HUES64 (cell line): ENCODE results near the gene KRTAP10-2.
A peak's percentile ranks its signal among the peaks of the same experiment; 100 is the strongest.
"Not testable (repeated sequence)": the region's sequence is repeated elsewhere in the genome, so short reads cannot be mapped to it uniquely, and the experiment has no call there.

Experiments
- H3K27ac ChIP-seq: 2 replicates; pipeline ENCODE4 v1.7.0; 2013; ENCODE audit warnings: low read depth, low read length, inconsistent platforms
- H3K27me3 ChIP-seq: 2 replicates; pipeline ENCODE4 v1.6.1; 2013; ENCODE audit warnings: mild to moderate bottlenecking, low read length; ENCODE audit not compliant: insufficient read depth
- H3K36me3 ChIP-seq: 2 replicates; pipeline ENCODE4 v1.6.1; 2013; ENCODE audit warnings: mild to moderate bottlenecking, low read length; ENCODE audit not compliant: insufficient read depth
- H3K4me1 ChIP-seq: 2 replicates; pipeline ENCODE4 v1.6.1; 2013; ENCODE audit warnings: mild to moderate bottlenecking, low read length, moderate library complexity; ENCODE audit not compliant: insufficient read depth
- H3K4me3 ChIP-seq: 2 replicates; pipeline ENCODE4 v1.5.1; 2013; ENCODE audit warnings: mild to moderate bottlenecking, low read length, moderate library complexity
- H3K9ac ChIP-seq: 2 replicates; pipeline ENCODE4 v1.6.1; 2013; ENCODE audit warnings: mild to moderate bottlenecking, low read depth, low read length
- H3K9me3 ChIP-seq: 2 replicates; pipeline ENCODE4 v1.6.1; 2013; ENCODE audit warnings: low read depth, low read length; ENCODE audit not compliant: insufficient read depth
- WGBS: fragments of 150-250, 120-280 bp; methylation state at CpG from one replicate; pipeline ENCODE4 v1.1.7; 2013; ENCODE audit warnings: missing lambda C conversion rate; 5-methylcytosine and 5-hydroxymethylcytosine counted together

The KRTAP10-2 gene

GRCh38 chr21:44592446-44593311 is 41.4 kb upstream of the KRTAP10-2 start, which contains the start of gene KRTAP10-6:
Gene KRTAP10-6, minus strand, starts transcription at chr21:44592505. Its CDS starts 21 bp downstream, at chr21:44592484.
- H3K27me3 ChIP-seq: no peaks in the 10 kb centered on the region
- peaks cover 9% of the 10 kb centered on the region for H3K4me1 ChIP-seq
- H3K36me3 ChIP-seq: no peaks in the 10 kb centered on the region
- no peaks in the 10 kb centered on the region for H3K9me3 ChIP-seq
- H3K4me3 ChIP-seq: no peak within 1 kb of the TSS
- 87% methylated on average over 33 of the region's 33 CpGs for WGBS
- H3K27ac ChIP-seq: 0 out of 2 replicates have a peak within 1 kb of the TSS, but pooled peaks have one; percentile 41
- H3K9ac ChIP-seq: no peak within 1 kb of the TSS

- not testable (repeated sequence) for H3K9ac ChIP-seq, H3K27ac ChIP-seq, H3K4me1 ChIP-seq, H3K4me3 ChIP-seq, H3K36me3 ChIP-seq, H3K27me3 ChIP-seq, H3K9me3 ChIP-seq
- 93% methylated on average over 3 of the region's 4 CpGs for WGBS
Measured at GRCh38 chr21:44591801-44592130, 40.5 kb upstream of the KRTAP10-2 start.

- H3K4me3 ChIP-seq, H3K9ac ChIP-seq, H3K9me3 ChIP-seq, H3K27ac ChIP-seq, H3K27me3 ChIP-seq, H3K36me3 ChIP-seq, H3K4me1 ChIP-seq: not testable (repeated sequence)
- 91% methylated on average over 17 of the region's 19 CpGs for WGBS
Measured at GRCh38 chr21:44590897-44591800, 39.8 kb upstream of the KRTAP10-2 start.

GRCh38 chr21:44590311-44590721 is 39.0 kb upstream of the KRTAP10-2 start:
- H3K27me3 ChIP-seq: no peaks in the 10 kb centered on the region
- H3K36me3 ChIP-seq: no peaks in the 10 kb centered on the region
- H3K4me1 ChIP-seq: peaks cover 6% of the 10 kb centered on the region
- no peak overlapping the region for H3K27ac ChIP-seq
- no peak overlapping the region for H3K4me3 ChIP-seq
- 94% methylated on average over 10 of the region's 10 CpGs for WGBS
- H3K9me3 ChIP-seq: no peaks in the 10 kb centered on the region
- no peak overlapping the region for H3K9ac ChIP-seq

GRCh38 chr21:44589586-44590305 is 38.4 kb upstream of the KRTAP10-2 start:
- no peaks in the 10 kb centered on the region for H3K27me3 ChIP-seq
- no peaks in the 10 kb centered on the region for H3K36me3 ChIP-seq
- H3K9me3 ChIP-seq: no peaks in the 10 kb centered on the region
- H3K27ac ChIP-seq: no peak overlapping the region
- 93% methylated on average over 24 of the region's 24 CpGs for WGBS
- H3K9ac ChIP-seq: no peak overlapping the region
- H3K4me3 ChIP-seq: no peak overlapping the region
- peaks cover 6% of the 10 kb centered on the region for H3K4me1 ChIP-seq

GRCh38 chr21:44589094-44589493 is 37.8 kb upstream of the KRTAP10-2 start:
- 95% methylated on average over 2 of the region's 2 CpGs for WGBS
- Histone ChIP-seq H3K36me3 (no peaks in the 10 kb centered on the region), H3K27ac (no peak overlapping the region), H3K4me1 (peaks cover 6% of the 10 kb centered on the region), H3K4me3 (no peak overlapping the region), H3K9ac (no peak overlapping the region), H3K27me3 (no peaks in the 10 kb centered on the region), H3K9me3 (no peaks in the 10 kb centered on the region)

- Histone ChIP-seq H3K9ac (no peak overlapping the region), H3K27ac (no peak overlapping the region), H3K4me3 (no peak overlapping the region), H3K4me1 (peaks cover 5% of the 10 kb centered on the region; the same call in 1 of the 2 replicates), H3K9me3 (peaks cover 7% of the 10 kb centered on the region; the same call in 1 of the 2 replicates), H3K27me3 (no peaks in the 10 kb centered on the region), H3K36me3 (no peaks in the 10 kb centered on the region)
- WGBS: 90% methylated on average over 3 of the region's 3 CpGs
Measured at GRCh38 chr21:44585892-44586291, 34.6 kb upstream of the KRTAP10-2 start.

- H3K36me3 ChIP-seq: no peaks in the 10 kb centered on the region
- peaks cover 7% of the 10 kb centered on the region; the same call in 1 of the 2 replicates for H3K9me3 ChIP-seq
- H3K27me3 ChIP-seq: no peaks in the 10 kb centered on the region
- no peak overlapping the region for H3K27ac ChIP-seq
- no peak overlapping the region for H3K4me3 ChIP-seq
- H3K9ac ChIP-seq: no peak overlapping the region
- H3K4me1 ChIP-seq: peaks cover 5% of the 10 kb centered on the region; the same call in 1 of the 2 replicates
- WGBS: 96% methylated on average over 5 of the region's 6 CpGs
Measured at GRCh38 chr21:44583800-44584147, 32.5 kb upstream of the KRTAP10-2 start.

- Histone ChIP-seq H3K9me3 (peaks cover 7% of the 10 kb centered on the region; the same call in 1 of the 2 replicates), H3K36me3 (no peaks in the 10 kb centered on the region), H3K9ac (no peak overlapping the region), H3K4me1 (peaks cover 5% of the 10 kb centered on the region; the same call in 1 of the 2 replicates), H3K4me3 (no peak overlapping the region), H3K27ac (no peak overlapping the region), H3K27me3 (no peaks in the 10 kb centered on the region)
- WGBS: 65% methylated on average over 11 of the region's 11 CpGs
Measured at GRCh38 chr21:44583089-44583799, 31.9 kb upstream of the KRTAP10-2 start.

GRCh38 chr21:44582055-44582454 is 30.8 kb upstream of the KRTAP10-2 start:
- H3K9ac ChIP-seq: no peak overlapping the region
- 88% methylated on average over 15 of the region's 15 CpGs for WGBS
- H3K9me3 ChIP-seq: peaks cover 11% of the 10 kb centered on the region; the same call in 1 of the 2 replicates
- peaks cover 5% of the 10 kb centered on the region; the same call in 1 of the 2 replicates for H3K4me1 ChIP-seq
- H3K27ac ChIP-seq: no peak overlapping the region
- no peaks in the 10 kb centered on the region for H3K27me3 ChIP-seq
- no peaks in the 10 kb centered on the region for H3K36me3 ChIP-seq
- H3K4me3 ChIP-seq: no peak overlapping the region
